ENCODE data around the gene KSR1.
"Not testable (repeated sequence)": the region's sequence is repeated elsewhere in the genome, so short reads cannot be mapped to it uniquely, and the experiment has no call there.

DNA sequence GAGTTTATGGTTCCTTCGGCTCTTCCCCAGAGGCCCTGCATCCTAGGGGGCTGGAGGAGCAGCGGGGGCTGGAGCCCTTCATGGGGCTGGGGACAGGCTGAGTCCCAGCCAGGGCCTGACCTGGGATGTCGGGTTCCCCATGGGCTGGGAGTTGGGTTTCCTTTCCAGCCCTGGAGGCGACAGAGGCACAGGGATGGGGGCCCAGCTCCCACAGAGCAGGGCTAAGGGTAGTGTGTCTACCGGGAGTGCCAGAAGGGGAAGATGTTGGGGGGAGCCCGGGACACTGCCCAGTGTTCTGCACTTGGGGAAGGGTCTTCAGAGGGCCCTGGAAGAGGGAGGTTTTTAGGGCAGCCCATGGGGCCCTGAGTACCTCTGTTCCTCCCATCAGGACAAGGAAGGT is 30.7 kb upstream of the KSR1 start:
- TF ChIP-seq, protein P1, sequence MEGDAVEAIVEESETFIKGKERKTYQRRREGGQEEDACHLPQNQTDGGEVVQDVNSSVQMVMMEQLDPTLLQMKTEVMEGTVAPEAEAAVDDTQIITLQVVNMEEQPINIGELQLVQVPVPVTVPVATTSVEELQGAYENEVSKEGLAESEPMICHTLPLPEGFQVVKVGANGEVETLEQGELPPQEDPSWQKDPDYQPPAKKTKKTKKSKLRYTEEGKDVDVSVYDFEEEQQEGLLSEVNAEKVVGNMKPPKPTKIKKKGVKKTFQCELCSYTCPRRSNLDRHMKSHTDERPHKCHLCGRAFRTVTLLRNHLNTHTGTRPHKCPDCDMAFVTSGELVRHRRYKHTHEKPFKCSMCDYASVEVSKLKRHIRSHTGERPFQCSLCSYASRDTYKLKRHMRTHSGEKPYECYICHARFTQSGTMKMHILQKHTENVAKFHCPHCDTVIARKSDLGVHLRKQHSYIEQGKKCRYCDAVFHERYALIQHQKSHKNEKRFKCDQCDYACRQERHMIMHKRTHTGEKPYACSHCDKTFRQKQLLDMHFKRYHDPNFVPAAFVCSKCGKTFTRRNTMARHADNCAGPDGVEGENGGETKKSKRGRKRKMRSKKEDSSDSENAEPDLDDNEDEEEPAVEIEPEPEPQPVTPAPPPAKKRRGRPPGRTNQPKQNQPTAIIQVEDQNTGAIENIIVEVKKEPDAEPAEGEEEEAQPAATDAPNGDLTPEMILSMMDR (IDR thresholded peaks at IDR 0.05; ENCODE audit: control extremely low read depth in 1 of 3, insufficient read depth in 1 of 3, low read depth in 1 of 3, low read length in 3 of 3) = not testable (repeated sequence)
- not testable (repeated sequence) for TF ChIP-seq NRF1 (IDR thresholded peaks at IDR 0.05; ENCODE audit: low read depth, low read length); KDM5A (IDR thresholded peaks at IDR 0.05; ENCODE audit: low read length); SUZ12 (IDR thresholded peaks at IDR 0.05; ENCODE audit: low read length)

Measured in H1 (cell line).